SK-N-SH (cell line): ENCODE results near the gene OR52N1. TPM values are rescaled to one million over a fixed set of nuclear protein-coding genes. Genes with fewer than 3 reads are reported as not detected.

Experiments used
- CTCF ChIA-PET: fragments of 300-600, 350-600 bp; formaldehyde crosslinking; extraction: SDS; loops from one replicate; lab custom pipeline; 2021; lab: Yijun Ruan, JAX
- POLR2A ChIA-PET: fragments of 350-600 bp; sonication (Branson Sonifier 250); formaldehyde crosslinking; extraction: SDS; loops from one replicate; lab custom pipeline; 2020; ENCODE audit warnings: antibody characterized with exemption, inconsistent platforms; lab: Yijun Ruan, JAX
- DNase-seq: peaks from one replicate; pipeline ENCODE4 v3.0.0; 2012
- H2AFZ ChIP-seq: fragments of 200-600 bp; sonication (generic); 2 replicates; pipeline ENCODE4 v1.8.1; 2016; ENCODE audit warnings: antibody characterized with exemption, mild to moderate bottlenecking, low read depth
- H3F3A ChIP-seq: fragments of 200-600 bp; sonication (generic); replicated peaks from 2 replicates; pipeline ENCODE3; 2016; ENCODE audit warnings: antibody characterized with exemption, mild to moderate bottlenecking; ENCODE audit not compliant: insufficient read depth
- H3K27ac ChIP-seq, 2 experiments: fragments of 200-500 bp in 1 of 2; fragments of 200-600 bp in 1 of 2; sonication (Bioruptor generic) in 1 of 2; sonication (generic), shearing (Covaris generic) in 1 of 2; 2 replicates each; pipeline versions ENCODE4 v1.5.1 to v1.6.1; 2014 to 2016; ENCODE audit warnings: low read depth in 2 of 2, inconsistent platforms in 1 of 2, low read length in 1 of 2, mild to moderate bottlenecking in 1 of 2, mixed read lengths in 1 of 2
- H3K27me3 ChIP-seq: fragments of 200-600 bp; sonication (generic), shearing (Covaris generic); 2 replicates; pipeline ENCODE4 v1.6.1; 2016; ENCODE audit warnings: mixed run types; ENCODE audit not compliant: insufficient read depth
- H3K36me3 ChIP-seq, 2 experiments: fragments of 200-500 bp in 1 of 2; fragments of 200-600 bp in 1 of 2; sonication (Bioruptor generic) in 1 of 2; sonication (generic) in 1 of 2; replicated peaks in 1 of 2; 2 replicates each; pipeline versions ENCODE3 to v1.5.1; 2014 to 2016; ENCODE audit warnings: low read length in 1 of 2, mild to moderate bottlenecking in 1 of 2; ENCODE audit not compliant: insufficient read depth in 2 of 2, control insufficient read depth in 1 of 2
- H3K4me1 ChIP-seq, 2 experiments: fragments of 200-500 bp in 1 of 2; fragments of 200-600 bp in 1 of 2; sonication (Bioruptor generic) in 1 of 2; sonication (generic), shearing (Covaris generic) in 1 of 2; 2 replicates each; pipeline versions ENCODE4 v1.5.1 to v1.6.1; 2014 to 2016; ENCODE audit warnings: low read depth in 1 of 2, low read length in 1 of 2, mixed run types in 1 of 2; ENCODE audit not compliant: insufficient read depth in 2 of 2, control insufficient read depth in 1 of 2
- H3K4me2 ChIP-seq: fragments of 200-600 bp; sonication (generic), shearing (Covaris generic); 2 replicates; pipeline ENCODE4 v1.6.1; 2017; ENCODE audit warnings: mixed run types
- H3K4me3 ChIP-seq, 2 experiments: fragments of 200-500 bp in 1 of 2; fragments of 200-600 bp in 1 of 2; sonication (Bioruptor generic) in 1 of 2; sonication (generic), shearing (Covaris generic) in 1 of 2; 2 replicates each; pipeline versions ENCODE4 v1.5.1 to v1.8.1; 2014 to 2016; ENCODE audit warnings: low read depth in 2 of 2, inconsistent platforms in 1 of 2, low read length in 1 of 2, mild to moderate bottlenecking in 1 of 2, mixed read lengths in 1 of 2, moderate library complexity in 1 of 2
- H3K79me2 ChIP-seq: fragments of 200-600 bp; sonication (generic); 2 replicates; pipeline ENCODE4 v1.8.1; 2017; ENCODE audit warnings: mild to moderate bottlenecking; ENCODE audit not compliant: insufficient read depth
- H3K9ac ChIP-seq: fragments of 200-600 bp; sonication (generic); 2 replicates; pipeline ENCODE4 v1.6.1; 2017; ENCODE audit warnings: mixed run types
- H3K9me2 ChIP-seq: fragments of 200-600 bp; sonication (generic); 2 replicates; pipeline ENCODE4 v1.6.1; 2017; ENCODE audit warnings: mixed run types
- H3K9me3 ChIP-seq: fragments of 200-600 bp; sonication (generic); 2 replicates; pipeline ENCODE4 v1.6.1; 2017; ENCODE audit warnings: mixed run types, mild to moderate bottlenecking, moderate library complexity
- H4K20me1 ChIP-seq: fragments of 200-600 bp; sonication (generic); 2 replicates; pipeline ENCODE4 v1.6.1; 2017; ENCODE audit warnings: mild to moderate bottlenecking, mixed run types; ENCODE audit not compliant: insufficient read depth
- CHD2 ChIP-seq: fragments of 150-350 bp; IDR thresholded peaks from 2 replicates; pipeline ENCODE4 v1.6.1; 2018; ENCODE audit warnings: low read length; ENCODE audit not compliant: partially characterized antibody
- EZH2phosphoT487 ChIP-seq: fragments of 200-600 bp; sonication (generic); IDR thresholded peaks from 2 replicates; pipeline ENCODE4 v1.6.1; 2017; ENCODE audit warnings: low read depth, mixed run types, mild to moderate bottlenecking, antibody characterized with exemption, moderate library complexity, borderline replicate concordance
- FOSL2 ChIP-seq: IDR thresholded peaks from 2 replicates; pipeline ENCODE4 v1.4.0; 2012; ENCODE audit warnings: low read depth, mild to moderate bottlenecking, moderate library complexity, borderline replicate concordance
- FOXJ3 ChIP-seq: sonication (generic); formaldehyde crosslinking; IDR thresholded peaks from 2 replicates; pipeline ENCODE4 v1.5.1; 2020; ENCODE audit warnings: mild to moderate bottlenecking, missing genetic modification reagents
- GABPA ChIP-seq: IDR thresholded peaks from 2 replicates; pipeline ENCODE4 v1.4.0; 2012; ENCODE audit warnings: low read depth, mild to moderate bottlenecking
- GATA2 ChIP-seq: sonication (generic); formaldehyde crosslinking; IDR thresholded peaks from 2 replicates; pipeline ENCODE4 v1.5.0; 2020; ENCODE audit warnings: mild to moderate bottlenecking, missing genetic modification reagents
- JUND ChIP-seq: IDR thresholded peaks from 2 replicates; pipeline ENCODE4 v1.4.0; 2012
- MXI1 ChIP-seq: IDR thresholded peaks from 2 replicates; pipeline ENCODE4 v1.6.1; 2012; ENCODE audit warnings: mild to moderate bottlenecking, low read depth, low read length, improper control_type of control experiment
- NFIC ChIP-seq: IDR thresholded peaks from 2 replicates; pipeline ENCODE4 v1.4.0; 2012; ENCODE audit warnings: borderline replicate concordance
- NRF1 ChIP-seq: IDR thresholded peaks from 2 replicates; pipeline ENCODE4 v1.6.1; 2012; ENCODE audit warnings: low read depth, mild to moderate bottlenecking, low read length
- RXRA ChIP-seq: IDR thresholded peaks from 2 replicates; pipeline ENCODE4 v1.4.0; 2012; ENCODE audit warnings: low read depth, mild to moderate bottlenecking, borderline replicate concordance
- SIN3A ChIP-seq: IDR thresholded peaks from 2 replicates; pipeline ENCODE4 v1.6.1; 2012; ENCODE audit warnings: low read depth, mild to moderate bottlenecking, low read length, moderate library complexity, borderline replicate concordance
- SMC3 ChIP-seq: IDR thresholded peaks from 2 replicates; pipeline ENCODE4 v1.6.1; 2012; ENCODE audit warnings: low read depth, low read length, improper control_type of control experiment
- TCF12 ChIP-seq: IDR thresholded peaks from 2 replicates; pipeline ENCODE4 v1.4.0; 2012
- WGBS: methylation state at CpG from one replicate; pipeline ENCODE4 v1.1.6; 2017; ENCODE audit warnings: low lambda C conversion rate; 5-methylcytosine and 5-hydroxymethylcytosine counted together
- polyA plus RNA-seq, 3 experiments: library from polyadenylated mRNA; depleted of rRNA; stranded (reverse); fragments of >200 nt; gene quantifications; 2 replicates each; pipeline ENCODE4 v1.2.3, GENCODE V29; 2012
- TF ChIP-seq, protein P1 (sequence below): fragments of 150-350 bp; IDR thresholded peaks from 2 replicates; pipeline ENCODE4 v1.6.1; 2016; ENCODE audit warnings: mild to moderate bottlenecking, low read depth, low read length
- TF ChIP-seq, protein P2 (sequence below): IDR thresholded peaks from 2 replicates; pipeline ENCODE4; 2012
- TF ChIP-seq, protein P3 (sequence below): IDR thresholded peaks from 2 replicates; pipeline ENCODE4 v1.6.1; 2012; ENCODE audit warnings: mild to moderate bottlenecking, low read depth, low read length, moderate library complexity
- TF ChIP-seq, protein P4 (sequence below): IDR thresholded peaks from 2 replicates; pipeline ENCODE4 v1.4.0; 2012; ENCODE audit warnings: low read depth, borderline replicate concordance
- TF ChIP-seq, protein P5 (sequence below): fragments of 150-350 bp; IDR thresholded peaks from 2 replicates; pipeline ENCODE4 v1.6.1; 2017; ENCODE audit warnings: antibody characterized with exemption, low read length, low read depth, borderline replicate concordance
- TF ChIP-seq, protein P6 (sequence below): IDR thresholded peaks from 2 replicates; pipeline ENCODE4 v1.4.0; 2012; ENCODE audit warnings: low read depth

Gene OR52N1
- polyA plus RNA-seq, 1 of the 3 experiments (the other 2 are of a cell fraction): not detected

DNA sequence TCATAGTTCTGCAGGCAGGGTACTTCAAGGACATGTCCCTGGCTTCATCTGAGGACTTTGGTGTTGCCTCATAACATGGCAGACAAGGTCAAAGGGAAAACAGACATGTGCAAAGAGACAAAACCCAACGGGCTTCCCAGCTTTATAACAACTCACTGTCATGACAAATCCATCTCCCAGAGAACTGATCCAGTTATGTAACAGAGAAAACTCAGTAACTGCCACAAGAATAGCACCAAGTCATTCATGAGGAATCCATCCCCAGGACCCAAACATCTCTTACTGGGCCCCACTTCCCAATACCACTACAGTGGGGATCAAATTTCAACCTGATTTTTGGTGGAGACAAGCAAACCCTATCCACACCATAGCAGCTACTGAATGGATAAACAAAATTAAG is 24.0 kb downstream of the OR52N1 start:
- Histone ChIP-seq H3K9me2 (no peaks in the 10 kb centered on the region), H3K9me3 (no peaks in the 10 kb centered on the region), H3F3A (no peaks in the 10 kb centered on the region), H3K27me3 (no peaks in the 10 kb centered on the region), H2AFZ (no peak overlapping the region), H4K20me1 (no peaks in the 10 kb centered on the region), H3K36me3 (no peaks in the 10 kb centered on the region), H3K4me1 (no peaks in the 10 kb centered on the region), H3K79me2 (no peaks in the 10 kb centered on the region), H3K4me3 (no peak overlapping the region), H3K27ac (no peak overlapping the region), H3K9ac (no peak overlapping the region), H3K4me2 (no peak overlapping the region)
- 0% methylated on average over 1 of the region's 1 CpG for WGBS
- no peak for DNase-seq
- TF ChIP-seq CHD2: no peak
- no peak for TF ChIP-seq RXRA
- TF ChIP-seq, protein P1, sequence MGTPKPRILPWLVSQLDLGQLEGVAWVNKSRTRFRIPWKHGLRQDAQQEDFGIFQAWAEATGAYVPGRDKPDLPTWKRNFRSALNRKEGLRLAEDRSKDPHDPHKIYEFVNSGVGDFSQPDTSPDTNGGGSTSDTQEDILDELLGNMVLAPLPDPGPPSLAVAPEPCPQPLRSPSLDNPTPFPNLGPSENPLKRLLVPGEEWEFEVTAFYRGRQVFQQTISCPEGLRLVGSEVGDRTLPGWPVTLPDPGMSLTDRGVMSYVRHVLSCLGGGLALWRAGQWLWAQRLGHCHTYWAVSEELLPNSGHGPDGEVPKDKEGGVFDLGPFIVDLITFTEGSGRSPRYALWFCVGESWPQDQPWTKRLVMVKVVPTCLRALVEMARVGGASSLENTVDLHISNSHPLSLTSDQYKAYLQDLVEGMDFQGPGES: no peak
- TF ChIP-seq, protein P2, sequence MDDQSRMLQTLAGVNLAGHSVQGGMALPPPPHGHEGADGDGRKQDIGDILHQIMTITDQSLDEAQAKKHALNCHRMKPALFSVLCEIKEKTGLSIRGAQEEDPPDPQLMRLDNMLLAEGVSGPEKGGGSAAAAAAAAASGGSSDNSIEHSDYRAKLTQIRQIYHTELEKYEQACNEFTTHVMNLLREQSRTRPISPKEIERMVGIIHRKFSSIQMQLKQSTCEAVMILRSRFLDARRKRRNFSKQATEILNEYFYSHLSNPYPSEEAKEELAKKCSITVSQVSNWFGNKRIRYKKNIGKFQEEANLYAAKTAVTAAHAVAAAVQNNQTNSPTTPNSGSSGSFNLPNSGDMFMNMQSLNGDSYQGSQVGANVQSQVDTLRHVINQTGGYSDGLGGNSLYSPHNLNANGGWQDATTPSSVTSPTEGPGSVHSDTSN: no peak
- TF ChIP-seq SIN3A: no peak
- no peak for TF ChIP-seq NRF1
- TF ChIP-seq SMC3: no peak
- no peak for TF ChIP-seq GATA2
- TF ChIP-seq JUND: no peak
- no peak for TF ChIP-seq FOSL2
- TF ChIP-seq MXI1: no peak
- no peak for TF ChIP-seq TCF12
- no peak for TF ChIP-seq FOXJ3 (CRISPR knock-in tag)
- CTCF ChIA-PET: no interaction called here
- POLR2A ChIA-PET: no interaction called here

DNA sequence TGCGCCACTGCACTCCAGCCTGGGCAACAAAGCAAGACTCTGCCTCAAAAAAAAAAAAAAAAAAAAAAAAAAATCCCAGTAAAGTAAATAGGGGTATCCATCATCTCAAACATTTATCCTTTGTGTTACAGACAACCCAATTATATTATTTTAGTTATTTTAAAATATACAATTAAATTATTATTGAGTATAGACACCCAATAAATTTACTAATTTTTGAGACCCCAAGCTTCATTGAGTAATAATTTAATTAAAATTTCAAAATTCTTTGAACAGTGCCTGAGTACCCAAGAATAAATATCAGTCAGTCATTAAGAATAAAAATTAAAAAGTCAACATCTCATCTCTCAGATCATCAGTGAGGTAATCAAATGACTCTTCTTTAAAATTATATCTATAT is 37.1 kb downstream of the OR52N1 start, which contains the start of gene OR52N4:
Gene OR52N4, plus strand, starts transcription at position 301 of the 400 bp plus-strand sequence. CDS start 498 bp downstream, outside the sequence.
- Histone ChIP-seq H3K27ac (no peak within 1 kb of the TSS), H4K20me1 (no peaks in the 10 kb centered on the region), H3K4me3 (no peak within 1 kb of the TSS), H3K4me2 (no peak within 1 kb of the TSS), H3K9me2 (no peaks in the 10 kb centered on the region), H2AFZ (no peak within 1 kb of the TSS), H3K36me3 (no peaks in the 10 kb centered on the region), H3K27me3 (no peaks in the 10 kb centered on the region), H3K79me2 (no peaks in the 10 kb centered on the region), H3K9ac (no peak within 1 kb of the TSS), H3K9me3 (no peaks in the 10 kb centered on the region), H3K4me1 (no peaks in the 10 kb centered on the region), H3F3A (no peaks in the 10 kb centered on the region)
- WGBS: 0% methylated on average over 1 of the region's 1 CpG
- CTCF ChIA-PET: interaction anchor here (0.6 to 0.8 kb wide), 2 partner anchors 25 to 30 kb away, joined by 3 read pairs; no protein-coding TSS in a partner anchor
- POLR2A ChIA-PET: no interaction called here
- DNase-seq: no peak
- TF ChIP-seq NRF1 (no peak), EZH2phosphoT487 (no peak), GABPA (no peak), NFIC (no peak), FOXJ3 (CRISPR knock-in tag) (no peak)
- TF ChIP-seq, protein P3, sequence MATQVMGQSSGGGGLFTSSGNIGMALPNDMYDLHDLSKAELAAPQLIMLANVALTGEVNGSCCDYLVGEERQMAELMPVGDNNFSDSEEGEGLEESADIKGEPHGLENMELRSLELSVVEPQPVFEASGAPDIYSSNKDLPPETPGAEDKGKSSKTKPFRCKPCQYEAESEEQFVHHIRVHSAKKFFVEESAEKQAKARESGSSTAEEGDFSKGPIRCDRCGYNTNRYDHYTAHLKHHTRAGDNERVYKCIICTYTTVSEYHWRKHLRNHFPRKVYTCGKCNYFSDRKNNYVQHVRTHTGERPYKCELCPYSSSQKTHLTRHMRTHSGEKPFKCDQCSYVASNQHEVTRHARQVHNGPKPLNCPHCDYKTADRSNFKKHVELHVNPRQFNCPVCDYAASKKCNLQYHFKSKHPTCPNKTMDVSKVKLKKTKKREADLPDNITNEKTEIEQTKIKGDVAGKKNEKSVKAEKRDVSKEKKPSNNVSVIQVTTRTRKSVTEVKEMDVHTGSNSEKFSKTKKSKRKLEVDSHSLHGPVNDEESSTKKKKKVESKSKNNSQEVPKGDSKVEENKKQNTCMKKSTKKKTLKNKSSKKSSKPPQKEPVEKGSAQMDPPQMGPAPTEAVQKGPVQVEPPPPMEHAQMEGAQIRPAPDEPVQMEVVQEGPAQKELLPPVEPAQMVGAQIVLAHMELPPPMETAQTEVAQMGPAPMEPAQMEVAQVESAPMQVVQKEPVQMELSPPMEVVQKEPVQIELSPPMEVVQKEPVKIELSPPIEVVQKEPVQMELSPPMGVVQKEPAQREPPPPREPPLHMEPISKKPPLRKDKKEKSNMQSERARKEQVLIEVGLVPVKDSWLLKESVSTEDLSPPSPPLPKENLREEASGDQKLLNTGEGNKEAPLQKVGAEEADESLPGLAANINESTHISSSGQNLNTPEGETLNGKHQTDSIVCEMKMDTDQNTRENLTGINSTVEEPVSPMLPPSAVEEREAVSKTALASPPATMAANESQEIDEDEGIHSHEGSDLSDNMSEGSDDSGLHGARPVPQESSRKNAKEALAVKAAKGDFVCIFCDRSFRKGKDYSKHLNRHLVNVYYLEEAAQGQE: no peak
- TF ChIP-seq, protein P4, sequence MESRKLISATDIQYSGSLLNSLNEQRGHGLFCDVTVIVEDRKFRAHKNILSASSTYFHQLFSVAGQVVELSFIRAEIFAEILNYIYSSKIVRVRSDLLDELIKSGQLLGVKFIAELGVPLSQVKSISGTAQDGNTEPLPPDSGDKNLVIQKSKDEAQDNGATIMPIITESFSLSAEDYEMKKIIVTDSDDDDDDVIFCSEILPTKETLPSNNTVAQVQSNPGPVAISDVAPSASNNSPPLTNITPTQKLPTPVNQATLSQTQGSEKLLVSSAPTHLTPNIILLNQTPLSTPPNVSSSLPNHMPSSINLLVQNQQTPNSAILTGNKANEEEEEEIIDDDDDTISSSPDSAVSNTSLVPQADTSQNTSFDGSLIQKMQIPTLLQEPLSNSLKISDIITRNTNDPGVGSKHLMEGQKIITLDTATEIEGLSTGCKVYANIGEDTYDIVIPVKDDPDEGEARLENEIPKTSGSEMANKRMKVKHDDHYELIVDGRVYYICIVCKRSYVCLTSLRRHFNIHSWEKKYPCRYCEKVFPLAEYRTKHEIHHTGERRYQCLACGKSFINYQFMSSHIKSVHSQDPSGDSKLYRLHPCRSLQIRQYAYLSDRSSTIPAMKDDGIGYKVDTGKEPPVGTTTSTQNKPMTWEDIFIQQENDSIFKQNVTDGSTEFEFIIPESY: no peak
- TF ChIP-seq, protein P5, sequence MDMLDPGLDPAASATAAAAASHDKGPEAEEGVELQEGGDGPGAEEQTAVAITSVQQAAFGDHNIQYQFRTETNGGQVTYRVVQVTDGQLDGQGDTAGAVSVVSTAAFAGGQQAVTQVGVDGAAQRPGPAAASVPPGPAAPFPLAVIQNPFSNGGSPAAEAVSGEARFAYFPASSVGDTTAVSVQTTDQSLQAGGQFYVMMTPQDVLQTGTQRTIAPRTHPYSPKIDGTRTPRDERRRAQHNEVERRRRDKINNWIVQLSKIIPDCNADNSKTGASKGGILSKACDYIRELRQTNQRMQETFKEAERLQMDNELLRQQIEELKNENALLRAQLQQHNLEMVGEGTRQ: no peak
- TF ChIP-seq, protein P6, sequence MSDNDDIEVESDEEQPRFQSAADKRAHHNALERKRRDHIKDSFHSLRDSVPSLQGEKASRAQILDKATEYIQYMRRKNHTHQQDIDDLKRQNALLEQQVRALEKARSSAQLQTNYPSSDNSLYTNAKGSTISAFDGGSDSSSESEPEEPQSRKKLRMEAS: no peak
